Measurements from ENCODE around the gene PRR15L. TPM values are rescaled to one million over a fixed set of nuclear protein-coding genes. Genes with fewer than 3 reads are reported as not detected.

Gene PRR15L
- total and polyA plus RNA-seq, 2 donors (not counting 1 experiment from before 2014, with no cell fraction given): not detected

GRCh38 chr17:47982091-47982617 lies 24.5 kb upstream of the PRR15L start:
- Histone ChIP-seq H3K9me3 (ENCODE audit: control insufficient read depth, insufficient read depth, low read depth, low read length) (no peaks in the 10 kb centered on the region), H3K27me3 (ENCODE audit: control insufficient read depth, insufficient read depth, low read length) (no peaks in the 10 kb centered on the region), H3K9ac (ENCODE audit: insufficient read depth, low read length) (no peak overlapping the region), H3K27ac (ENCODE audit: insufficient read depth, low read length) (no peak overlapping the region), H3K4me2 (ENCODE audit: extremely low read depth, insufficient read depth, low read length) (no peak overlapping the region), H2AFZ (ENCODE audit: low read length) (no peak overlapping the region), H4K20me1 (ENCODE audit: control insufficient read depth, extremely low read depth, insufficient read depth, low read length) (no peaks in the 10 kb centered on the region), H3K4me3 (replicated peaks in 1 of 4; ENCODE audit: control extremely low read depth in 1 of 4, insufficient read depth in 1 of 4, low read depth in 3 of 4, low read length in 4 of 4) (no peak overlapping the region), H3K36me3 (ENCODE audit: control insufficient read depth, insufficient read depth, low read length) (peaks cover 16% of the 10 kb centered on the region), H3K79me2 (ENCODE audit: control insufficient read depth, insufficient read depth, low read length) (no peaks in the 10 kb centered on the region), H3K4me1 (ENCODE audit: control insufficient read depth, extremely low read depth, insufficient read depth, low read length) (no peaks in the 10 kb centered on the region)
- TF ChIP-seq CTCF (conservative IDR thresholded peaks at IDR 0.05 in 1 of 2, IDR thresholded peaks at IDR 0.05 in 1 of 2; ENCODE audit: low read depth in 1 of 2, low read length in 2 of 2) (no peak), EZH2 (IDR thresholded peaks at IDR 0.05; ENCODE audit: low read length, missing control alignments) (no peak)
- no peak for DNase-seq (ENCODE audit: low read depth in 2 of 2)

GRCh38 chr17:47981462-47981861 lies 23.8 kb upstream of the PRR15L start:
- Histone ChIP-seq H3K9me3 (ENCODE audit: control insufficient read depth, insufficient read depth, low read depth, low read length) (no peaks in the 10 kb centered on the region), H4K20me1 (ENCODE audit: control insufficient read depth, extremely low read depth, insufficient read depth, low read length) (no peaks in the 10 kb centered on the region), H3K27ac (ENCODE audit: insufficient read depth, low read length) (no peak overlapping the region), H3K79me2 (ENCODE audit: control insufficient read depth, insufficient read depth, low read length) (no peaks in the 10 kb centered on the region), H3K4me3 (replicated peaks in 1 of 4; ENCODE audit: control extremely low read depth in 1 of 4, insufficient read depth in 1 of 4, low read depth in 3 of 4, low read length in 4 of 4) (no peak overlapping the region), H3K36me3 (ENCODE audit: control insufficient read depth, insufficient read depth, low read length) (peaks cover 19% of the 10 kb centered on the region), H3K9ac (ENCODE audit: insufficient read depth, low read length) (no peak overlapping the region), H2AFZ (ENCODE audit: low read length) (no peak overlapping the region), H3K27me3 (ENCODE audit: control insufficient read depth, insufficient read depth, low read length) (no peaks in the 10 kb centered on the region), H3K4me1 (ENCODE audit: control insufficient read depth, extremely low read depth, insufficient read depth, low read length) (no peaks in the 10 kb centered on the region), H3K4me2 (ENCODE audit: extremely low read depth, insufficient read depth, low read length) (no peak overlapping the region)
- DNase-seq (ENCODE audit: low read depth in 2 of 2): no peak
- TF ChIP-seq EZH2 (IDR thresholded peaks at IDR 0.05; ENCODE audit: low read length, missing control alignments): no peak
- TF ChIP-seq CTCF (conservative IDR thresholded peaks at IDR 0.05 in 1 of 2, IDR thresholded peaks at IDR 0.05 in 1 of 2; ENCODE audit: low read depth in 1 of 2, low read length in 2 of 2): no peak

- Histone ChIP-seq H2AFZ (ENCODE audit: low read length) (no peak overlapping the region), H3K4me1 (ENCODE audit: control insufficient read depth, extremely low read depth, insufficient read depth, low read length) (no peaks in the 10 kb centered on the region)
These were observed 22.9 kb upstream of the PRR15L start for GRCh38 chr17:47980541-47980940.

More at GRCh38 chr17:47980541-47980940, 22.9 kb upstream of the PRR15L start:
- Histone ChIP-seq H3K9me3 (ENCODE audit: control insufficient read depth, insufficient read depth, low read depth, low read length) (no peaks in the 10 kb centered on the region), H3K36me3 (ENCODE audit: control insufficient read depth, insufficient read depth, low read length) (peaks cover 22% of the 10 kb centered on the region), H3K27me3 (ENCODE audit: control insufficient read depth, insufficient read depth, low read length) (no peaks in the 10 kb centered on the region), H3K4me3 (replicated peaks in 1 of 4; ENCODE audit: control extremely low read depth in 1 of 4, insufficient read depth in 1 of 4, low read depth in 3 of 4, low read length in 4 of 4) (no peak overlapping the region), H4K20me1 (ENCODE audit: control insufficient read depth, extremely low read depth, insufficient read depth, low read length) (no peaks in the 10 kb centered on the region), H3K79me2 (ENCODE audit: control insufficient read depth, insufficient read depth, low read length) (no peaks in the 10 kb centered on the region), H3K4me2 (ENCODE audit: extremely low read depth, insufficient read depth, low read length) (no peak overlapping the region), H3K27ac (ENCODE audit: insufficient read depth, low read length) (no peak overlapping the region), H3K9ac (ENCODE audit: insufficient read depth, low read length) (no peak overlapping the region)
- TF ChIP-seq CTCF (conservative IDR thresholded peaks at IDR 0.05 in 1 of 2, IDR thresholded peaks at IDR 0.05 in 1 of 2; ENCODE audit: low read depth in 1 of 2, low read length in 2 of 2): no peak
- DNase-seq (ENCODE audit: low read depth in 2 of 2): no peak
